PC-9 (cell line): Measurements from ENCODE around the gene FRZB. TPM values are rescaled to one million over a fixed set of nuclear protein-coding genes. Genes with fewer than 3 reads are reported as not detected.

Experiments
- BruUV-seq: library from RNA; stranded (reverse); fragments of 400-500 nt; replicated peaks from 2 replicates; lab custom pipeline; 2021; lab: Mats Ljungman, UMichigan
- CTCF ChIA-PET: fragments of 300-600 bp; sonication (Branson Sonifier 250); formaldehyde crosslinking; loops from one replicate; lab custom pipeline; 2022; ENCODE audit warnings: antibody characterized with exemption; lab: Charles Lee
- POLR2A ChIA-PET: fragments of 300-600 bp; sonication (Branson Sonifier 250); formaldehyde crosslinking; loops from one replicate; lab custom pipeline; 2022; ENCODE audit warnings: antibody characterized with exemption; ENCODE audit not compliant: unreplicated experiment; lab: Charles Lee
- DNase-seq, 2 experiments: peaks; one replicate each; pipeline versions ENCODE4 v3.0.0 to v3.0.0-alpha.2; 2015 to 2022; ENCODE audit warnings: mixed read lengths in 1 of 2
- H2AFZ ChIP-seq: fragments of 200-600 bp; sonication (generic); 2 replicates; pipeline ENCODE4 v1.8.1; 2017; ENCODE audit warnings: antibody characterized with exemption
- H3F3A ChIP-seq: fragments of 200-600 bp; sonication (generic); 2 replicates; pipeline ENCODE4 v1.8.1; 2017; ENCODE audit warnings: antibody characterized with exemption, mild to moderate bottlenecking, low read depth; ENCODE audit not compliant: insufficient read depth
- H3K27ac ChIP-seq: fragments of 200-600 bp; sonication (generic); 2 replicates; pipeline ENCODE4 v1.6.1; 2016; ENCODE audit warnings: mixed run types
- H3K27me3 ChIP-seq: fragments of 200-600 bp; sonication (generic); 2 replicates; pipeline ENCODE4 v1.6.1; 2016; ENCODE audit warnings: low read depth, mixed run types; ENCODE audit not compliant: insufficient read depth
- H3K36me3 ChIP-seq: fragments of 200-600 bp; sonication (generic); 2 replicates; pipeline ENCODE4 v1.6.1; 2016; ENCODE audit warnings: low read depth, mixed run types
- H3K4me1 ChIP-seq: fragments of 200-600 bp; sonication (generic); replicated peaks from 2 replicates; pipeline ENCODE4 v1.6.1; 2016; ENCODE audit warnings: mixed run types; ENCODE audit not compliant: insufficient read depth
- H3K4me2 ChIP-seq: fragments of 200-600 bp; sonication (generic); 2 replicates; pipeline ENCODE4 v1.6.1; 2017; ENCODE audit warnings: mixed run types
- H3K4me3 ChIP-seq: fragments of 200-600 bp; sonication (generic); 2 replicates; pipeline ENCODE4 v1.6.1; 2016; ENCODE audit warnings: mixed run types
- H3K79me2 ChIP-seq: fragments of 200-600 bp; sonication (generic); 2 replicates; pipeline ENCODE4 v1.6.1; 2017; ENCODE audit warnings: low read depth, mixed run types
- H3K9me2 ChIP-seq: fragments of 200-600 bp; sonication (generic); 2 replicates; pipeline ENCODE4 v1.8.1; 2017; ENCODE audit warnings: mild to moderate bottlenecking; ENCODE audit not compliant: insufficient read depth
- H3K9me3 ChIP-seq: fragments of 200-600 bp; sonication (generic); 2 replicates; pipeline ENCODE4 v1.8.1; 2016; ENCODE audit warnings: low read depth; ENCODE audit not compliant: insufficient read depth
- H4K20me1 ChIP-seq: fragments of 200-600 bp; sonication (generic); 2 replicates; pipeline ENCODE4 v1.8.1; 2017; ENCODE audit not compliant: insufficient read depth
- CTCF ChIP-seq: fragments of 200-600 bp; sonication (generic); conservative IDR thresholded peaks from 2 replicates; pipeline ENCODE4 v1.6.1; 2017; ENCODE audit warnings: mixed run types, antibody characterized with exemption, mild to moderate bottlenecking, moderate library complexity
- EZH2 ChIP-seq: fragments of 200-600 bp; sonication (generic); IDR thresholded peaks from 2 replicates; pipeline ENCODE4 v1.8.0; 2017; ENCODE audit warnings: antibody characterized with exemption, low read depth
- intact Hi-C: fragments of 100-400 bp; cut with micrococcal nuclease; formaldehyde crosslinking; loops from one replicate; pipeline ENCODE4 v1.10.0; 2022; ENCODE audit not compliant: unreplicated experiment
- total RNA-seq: library from RNA; stranded (reverse); gene quantifications from 2 replicates; pipeline ENCODE4 v1.2.3, GENCODE V29; 2021

The FRZB gene
- total RNA-seq, 1 experiment from 2014 or later = 0.15 TPM

GRCh38 chr2:182868054-182868796 lies 1.8 kb upstream of the FRZB start:
- H3K9me3 ChIP-seq = no peaks in the 10 kb centered on the region
- H3K9me2 ChIP-seq = 0 out of 2 replicates have a peak, but pooled peaks cover 4% of the 10 kb centered on the region
- DNase-seq = no peak
- 0 out of 2 replicates have a peak overlapping the region, but pooled peaks have one; percentile 31 for H2AFZ ChIP-seq
- intact Hi-C loops = loop anchor here (5.0 kb wide), 1 partner anchor 34 kb away; no protein-coding TSS in a partner anchor
- no peak overlapping the region for H3K4me2 ChIP-seq
- no peaks in the 10 kb centered on the region for H3K79me2 ChIP-seq
- no peaks in the 10 kb centered on the region for H3K36me3 ChIP-seq
- BruUV-seq = no TSS peak
- TF ChIP-seq CTCF = no peak
- TF ChIP-seq EZH2 = no peak
- H3K4me3 ChIP-seq = no peak overlapping the region
- no peaks in the 10 kb centered on the region for H4K20me1 ChIP-seq
- H3K27ac ChIP-seq = no peak overlapping the region
- H3K4me1 ChIP-seq = no peaks in the 10 kb centered on the region
- no peaks in the 10 kb centered on the region for H3K27me3 ChIP-seq
- CTCF ChIA-PET = interaction anchor here (1.6 kb wide), 1 partner anchor 381 kb away, joined by 4 read pairs; no protein-coding TSS in a partner anchor
- no peaks in the 10 kb centered on the region for H3F3A ChIP-seq
- POLR2A ChIA-PET = no interaction called here

GRCh38 chr2:182867426-182868053 lies 1.1 kb upstream of the FRZB start:
- no peak overlapping the region for H3K4me3 ChIP-seq
- POLR2A ChIA-PET = no interaction called here
- no peaks in the 10 kb centered on the region for H3F3A ChIP-seq
- no peaks in the 10 kb centered on the region for H3K4me1 ChIP-seq
- H3K36me3 ChIP-seq = no peaks in the 10 kb centered on the region
- CTCF ChIA-PET = interaction anchor here (1.6 kb wide), 1 partner anchor 381 kb away, joined by 4 read pairs; no protein-coding TSS in a partner anchor
- no peaks in the 10 kb centered on the region for H3K27me3 ChIP-seq
- H3K27ac ChIP-seq = no peak overlapping the region
- no peaks in the 10 kb centered on the region for H3K9me3 ChIP-seq
- BruUV-seq = no TSS peak
- TF ChIP-seq CTCF (no peak), EZH2 (no peak)
- H4K20me1 ChIP-seq = no peaks in the 10 kb centered on the region
- 0 out of 2 replicates have a peak, but pooled peaks cover 4% of the 10 kb centered on the region for H3K9me2 ChIP-seq
- H2AFZ ChIP-seq = 0 out of 2 replicates have a peak overlapping the region, but pooled peaks have one; percentile 31
- no peaks in the 10 kb centered on the region for H3K79me2 ChIP-seq
- H3K4me2 ChIP-seq = peak overlapping the region; percentile 30; the same call in 1 of the 2 replicates
- DNase-seq = no peak
- intact Hi-C loops = loop anchor here (5.0 kb wide), 1 partner anchor 35 kb away; no protein-coding TSS in a partner anchor

- Histone ChIP-seq H2AFZ (no peak overlapping the region), H3K9me3 (no peaks in the 10 kb centered on the region), H3K27me3 (no peaks in the 10 kb centered on the region), H3F3A (no peaks in the 10 kb centered on the region), H3K27ac (no peak overlapping the region), H3K79me2 (no peaks in the 10 kb centered on the region), H3K4me2 (no peak overlapping the region), H3K36me3 (no peaks in the 10 kb centered on the region), H3K4me1 (no peaks in the 10 kb centered on the region), H4K20me1 (no peaks in the 10 kb centered on the region), H3K9me2 (0 out of 2 replicates have a peak, but pooled peaks cover 4% of the 10 kb centered on the region), H3K4me3 (no peak overlapping the region)
- no peak for DNase-seq
- ChIA-PET CTCF (no interaction called here), POLR2A (no interaction called here)
- intact Hi-C loops = loop anchor here (5.0 kb wide), 1 partner anchor 36 kb away; no protein-coding TSS in a partner anchor
- TF ChIP-seq CTCF = no peak
- no peak for TF ChIP-seq EZH2
- no TSS peak for BruUV-seq
These were observed 359 bp downstream of the FRZB start for GRCh38 chr2:182866095-182866460.
